Sciatic nerve (tissue), 2 donors: ENCODE results near the gene SYS1. TPM values are rescaled to one million over a fixed set of nuclear protein-coding genes. Genes with fewer than 3 reads are reported as not detected.

ENCODE experiments used
- ATAC-seq: fragments of 200-7000 bp; cut with Tn5 transposase; one replicate; pipeline ENCODE4 v1.9.1; 2020; ENCODE audit warnings: mild to moderate bottlenecking, moderate library complexity
- DNase-seq: peaks from one replicate; pipeline ENCODE4 v3.0.0-alpha.2; 2020; ENCODE audit warnings: low spot score
- intact Hi-C: fragments of 100-400 bp; cut with DNase I; formaldehyde crosslinking; loops from one replicate; pipeline ENCODE4 v1.14.2; 2022
- total RNA-seq: library from RNA; stranded (reverse); fragmentation: NEBNext Ultra II Directional; extraction: Animal tissue kit (Norgen Biotek cat#: 25700); gene quantifications from one replicate; pipeline ENCODE4 v1.2.1, GENCODE V29; 2021
- donor health status: DM: no; HTN: no; CAD: no.
- donor health status: DM: no; HTN: no; CAD: no.

SYS1 gene
- total RNA-seq, 1 donor from 2014 or later: 24.0 TPM

DNA sequence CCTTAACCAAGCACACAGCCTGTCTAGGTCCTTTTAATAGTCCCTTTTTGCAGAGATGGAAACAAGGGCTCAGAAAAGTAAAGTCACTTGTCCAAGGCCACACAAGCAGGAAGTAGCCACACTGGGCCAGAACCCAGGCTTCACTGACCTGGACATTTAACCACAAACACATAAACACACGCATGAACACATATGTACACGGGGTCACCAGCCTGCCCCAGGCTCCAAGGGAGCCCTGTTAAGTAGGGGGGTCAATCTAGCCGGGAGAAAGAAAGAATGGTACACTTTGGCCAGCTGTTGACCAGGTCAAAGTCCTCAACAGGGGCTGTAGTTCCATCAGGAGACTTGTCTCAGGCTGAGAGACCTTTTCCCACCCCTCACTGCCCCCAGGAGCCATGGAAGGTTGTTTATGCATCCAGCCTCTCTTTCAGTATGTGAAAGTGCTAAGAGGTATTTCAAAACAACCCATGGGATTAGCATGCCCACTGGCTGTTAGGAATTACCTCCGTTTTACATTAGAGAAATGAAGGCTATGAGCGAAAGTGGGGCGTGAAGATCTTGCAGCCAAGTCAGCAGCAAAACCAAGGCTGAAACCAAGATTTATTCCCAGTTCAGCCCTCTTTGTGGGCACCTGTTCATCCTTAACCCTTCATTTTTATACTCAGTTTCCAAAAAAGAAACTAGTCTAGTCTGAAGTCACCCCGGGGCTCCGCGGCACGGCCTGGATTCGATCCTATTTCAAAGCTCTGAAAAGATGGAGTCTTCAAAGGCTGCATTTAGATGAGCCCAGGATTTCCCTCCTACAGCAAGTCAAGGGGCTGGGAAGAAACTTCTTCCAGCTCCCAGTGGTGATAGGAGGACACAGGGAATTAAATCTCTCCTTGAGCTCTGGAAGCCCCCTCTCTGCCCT, 24.6 kb upstream of the SYS1 start:
- intact Hi-C loops: no loop called here
- DNase-seq (no peak), ATAC-seq (no peak)

DNA sequence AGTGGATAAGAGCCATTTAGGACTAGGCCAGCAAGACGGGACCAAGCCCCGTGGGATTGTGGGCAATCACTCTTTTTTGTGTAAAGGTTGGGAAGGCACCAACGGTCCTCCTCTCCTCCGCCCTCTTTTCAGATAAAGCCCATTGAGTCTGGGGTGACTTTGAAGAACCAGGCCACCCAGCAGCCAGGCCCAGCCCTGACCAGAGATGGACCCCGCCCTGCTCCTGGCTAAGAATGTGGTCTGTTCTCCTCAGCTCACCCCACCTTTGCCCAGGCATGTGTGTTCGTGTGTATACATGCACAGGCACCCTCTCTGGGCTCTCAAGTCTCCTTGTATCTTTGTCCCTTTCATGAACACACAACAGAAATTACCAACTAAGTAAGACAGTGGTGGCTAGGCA, 23.9 kb upstream of the SYS1 start:
- ATAC-seq (no peak), DNase-seq (no peak)
- intact Hi-C loops: no loop called here

DNA sequence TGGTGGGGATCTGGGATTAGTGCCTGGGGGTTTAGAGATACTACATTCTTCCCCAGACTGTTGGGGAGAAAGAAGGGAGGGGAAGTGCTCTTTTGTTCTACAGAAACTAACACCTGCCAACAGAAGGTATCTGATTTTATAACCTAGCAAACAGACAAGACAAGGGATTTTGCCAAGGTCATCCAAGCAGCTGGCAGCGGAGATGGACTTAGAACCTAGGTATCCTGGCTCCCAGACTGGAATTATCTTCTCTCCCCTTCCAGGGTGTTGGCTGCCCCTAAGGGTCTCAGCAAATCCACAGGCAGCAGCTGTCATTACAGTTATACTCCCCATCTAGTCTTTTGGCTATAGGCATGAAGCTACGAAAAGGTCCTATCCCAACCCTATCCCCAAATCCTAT, 23.2 kb upstream of the SYS1 start:
- DNase-seq (no peak), ATAC-seq (no peak)
- intact Hi-C loops: no loop called here

DNA sequence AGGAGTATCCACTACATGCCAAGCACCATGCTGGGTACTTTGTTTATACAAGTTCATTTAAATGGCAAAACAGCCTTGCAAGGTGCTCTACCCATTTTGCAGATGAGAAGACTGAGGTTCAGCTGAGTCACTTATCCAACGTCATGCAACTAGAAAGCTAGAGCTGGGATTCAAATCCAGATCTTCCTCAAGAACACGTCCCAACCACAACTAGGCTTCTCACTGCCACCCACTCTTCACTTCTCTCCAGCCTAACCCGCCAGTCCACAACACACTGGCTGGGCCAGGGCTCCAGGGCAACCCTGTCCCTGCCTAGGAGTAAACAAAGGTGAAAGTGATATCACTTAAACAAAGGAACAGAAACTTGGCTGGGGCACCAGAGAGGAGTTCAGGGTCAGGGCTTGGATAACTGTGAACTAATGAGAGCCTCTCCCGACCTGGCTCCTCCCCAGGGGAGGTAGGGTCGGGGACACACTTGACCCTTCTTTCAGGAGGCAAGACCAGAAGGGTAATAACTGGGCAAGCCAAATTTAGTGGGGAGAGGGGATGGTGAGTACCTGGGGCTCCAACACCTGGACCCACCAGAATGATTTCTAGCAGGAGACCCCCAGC, 22.6 kb upstream of the SYS1 start:
- ATAC-seq: no peak
- no peak for DNase-seq
- intact Hi-C loops: no loop called here

DNA sequence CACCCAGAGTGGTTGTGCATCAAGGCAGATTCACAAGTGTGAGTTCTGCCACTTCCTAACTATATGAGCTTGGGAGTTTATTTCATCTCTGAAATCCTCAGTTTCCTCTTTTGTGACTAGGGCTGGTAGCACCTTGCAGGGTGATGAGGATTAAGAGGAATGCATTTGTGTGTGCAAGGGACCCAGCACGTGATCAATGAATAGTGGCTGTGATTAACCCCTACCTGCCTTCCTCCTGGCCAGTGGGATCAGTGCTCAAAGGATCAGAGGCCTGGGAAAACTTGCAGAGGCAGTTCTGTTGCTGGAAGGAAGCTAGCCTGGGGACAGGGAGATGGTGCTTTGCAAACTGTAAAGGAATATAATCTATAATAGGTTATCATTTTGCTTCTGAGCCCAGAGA, 22.0 kb upstream of the SYS1 start:
- DNase-seq (no peak), ATAC-seq (no peak)
- intact Hi-C loops: no loop called here

DNA sequence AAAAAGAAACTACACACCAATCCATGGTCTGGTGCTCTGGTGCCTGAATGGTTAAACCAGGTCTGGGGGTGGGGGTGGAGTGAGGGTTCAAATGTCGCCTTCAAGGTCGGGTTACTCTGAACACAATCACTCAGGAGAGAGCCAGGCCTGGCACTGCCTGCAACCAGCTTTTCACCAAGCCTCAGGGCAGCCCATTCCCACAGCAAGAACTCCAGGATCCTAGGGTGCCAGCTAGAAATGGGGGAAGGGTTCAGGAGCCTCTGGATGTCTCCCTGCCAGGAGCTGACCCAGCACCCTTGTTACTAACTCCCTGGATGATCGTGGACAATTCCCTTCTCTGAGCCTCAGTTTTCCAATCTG, 21.4 kb upstream of the SYS1 start:
- ATAC-seq (no peak), DNase-seq (no peak)
- intact Hi-C loops: no loop called here

DNA sequence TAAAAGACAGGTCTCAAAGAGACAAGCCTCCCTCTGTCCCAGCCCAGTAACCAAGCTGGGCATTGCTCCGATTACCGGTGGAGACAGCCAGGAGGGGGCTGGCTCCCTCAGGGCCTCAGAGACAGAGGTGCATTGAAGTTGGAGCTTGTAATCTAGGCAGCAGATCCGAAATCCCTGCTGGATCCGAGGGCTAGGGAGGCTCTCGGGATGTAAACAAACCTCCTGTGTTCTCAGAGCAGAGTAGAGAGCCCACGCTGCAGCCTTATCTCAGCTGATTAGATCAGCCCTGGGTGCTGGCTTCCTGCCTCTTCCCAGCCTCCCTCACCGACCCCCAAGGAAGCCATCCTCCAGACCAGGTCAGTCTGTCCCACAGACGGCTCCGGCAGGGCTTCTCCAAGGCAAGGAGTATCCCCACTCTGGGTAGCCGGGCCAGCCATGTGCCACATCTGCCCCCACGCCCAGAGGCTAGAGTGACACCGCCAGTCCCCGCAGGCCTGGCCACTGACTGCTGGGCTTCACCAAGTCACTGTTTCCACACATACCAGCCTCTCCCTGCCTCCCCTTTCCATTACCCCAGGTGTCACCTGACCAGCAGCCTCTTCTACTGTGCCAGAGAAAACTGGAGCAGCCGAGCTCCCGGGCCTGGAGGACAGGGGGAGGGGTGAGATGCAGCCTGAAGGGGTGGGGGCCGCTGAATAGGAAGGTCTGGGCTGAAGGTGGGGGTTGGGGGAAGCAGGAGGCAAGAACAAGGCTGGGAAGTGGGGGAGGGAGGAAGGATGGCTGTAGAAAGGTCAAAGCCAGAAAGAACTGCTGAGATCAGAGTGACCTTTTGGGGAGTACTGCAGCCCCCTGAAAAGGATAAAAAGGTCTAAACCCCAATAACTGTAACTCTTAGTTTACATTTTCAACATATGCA, 20.8 kb upstream of the SYS1 start:
- DNase-seq (no peak), ATAC-seq (peak; percentile 65)
- intact Hi-C loops: no loop called here

DNA sequence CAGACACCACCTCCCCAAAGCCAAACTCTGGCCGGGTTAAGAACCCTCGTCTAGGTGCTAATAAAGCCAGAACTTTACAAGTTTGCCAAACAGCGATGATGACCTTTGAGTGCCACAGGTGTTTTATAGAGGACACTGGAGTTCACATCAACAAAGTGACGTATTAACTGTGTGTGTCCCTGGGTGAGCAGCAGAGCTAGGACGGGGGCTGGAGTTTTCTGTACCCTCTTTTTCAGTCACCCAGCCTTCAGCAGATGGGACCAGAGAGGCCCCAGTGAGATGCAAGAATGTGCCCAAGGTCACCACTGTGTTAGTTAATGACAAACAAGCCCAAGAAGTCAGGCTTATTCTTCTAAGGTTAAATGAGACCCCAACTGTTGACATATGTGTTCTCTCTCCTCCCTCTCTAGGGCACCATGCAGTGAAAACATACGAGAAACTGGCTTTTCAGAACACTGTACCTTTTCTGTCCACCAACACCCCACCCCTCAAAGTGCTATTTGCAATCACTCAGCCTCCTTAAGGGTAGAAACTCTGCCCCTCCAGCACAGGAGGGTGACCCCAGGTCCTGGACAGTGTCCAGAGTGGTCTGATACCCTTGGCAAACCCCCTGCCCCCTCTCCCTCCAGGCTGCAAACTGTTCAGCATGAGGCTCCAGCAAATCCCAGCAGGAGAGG, 20.0 kb upstream of the SYS1 start:
- intact Hi-C loops: no loop called here
- no peak for ATAC-seq
- no peak for DNase-seq

DNA sequence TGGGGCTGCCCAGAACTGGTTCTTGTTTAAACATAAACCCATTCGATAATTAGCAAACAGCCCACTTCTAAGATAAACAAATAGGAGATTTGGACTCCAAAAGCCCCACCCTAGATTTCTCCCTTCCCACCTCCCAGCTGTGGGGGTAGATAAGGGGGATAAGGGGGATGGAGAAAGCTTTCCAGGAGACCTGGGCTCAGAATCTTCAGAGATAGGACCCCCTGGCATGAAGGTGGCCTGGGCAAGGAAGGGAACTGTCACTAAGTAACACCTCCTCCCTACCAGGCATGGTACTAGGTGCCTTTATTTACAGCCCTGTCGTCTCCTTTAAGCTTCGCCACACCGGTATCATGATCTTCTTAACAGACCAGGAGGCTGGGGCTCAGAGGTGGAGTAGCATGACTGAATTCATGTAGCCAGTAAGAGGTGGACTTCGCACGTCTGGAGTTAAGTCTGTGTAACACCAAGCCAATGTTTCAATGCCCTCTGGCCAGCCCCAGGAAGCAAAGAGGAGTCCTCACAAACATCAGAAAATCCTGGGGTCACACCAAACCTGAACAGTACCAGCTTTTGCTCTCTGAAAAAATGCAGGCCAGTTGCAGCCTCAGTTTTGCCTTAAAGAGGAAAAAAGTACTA, 19.3 kb upstream of the SYS1 start:
- DNase-seq (no peak), ATAC-seq (no peak)
- intact Hi-C loops: no loop called here

DNA sequence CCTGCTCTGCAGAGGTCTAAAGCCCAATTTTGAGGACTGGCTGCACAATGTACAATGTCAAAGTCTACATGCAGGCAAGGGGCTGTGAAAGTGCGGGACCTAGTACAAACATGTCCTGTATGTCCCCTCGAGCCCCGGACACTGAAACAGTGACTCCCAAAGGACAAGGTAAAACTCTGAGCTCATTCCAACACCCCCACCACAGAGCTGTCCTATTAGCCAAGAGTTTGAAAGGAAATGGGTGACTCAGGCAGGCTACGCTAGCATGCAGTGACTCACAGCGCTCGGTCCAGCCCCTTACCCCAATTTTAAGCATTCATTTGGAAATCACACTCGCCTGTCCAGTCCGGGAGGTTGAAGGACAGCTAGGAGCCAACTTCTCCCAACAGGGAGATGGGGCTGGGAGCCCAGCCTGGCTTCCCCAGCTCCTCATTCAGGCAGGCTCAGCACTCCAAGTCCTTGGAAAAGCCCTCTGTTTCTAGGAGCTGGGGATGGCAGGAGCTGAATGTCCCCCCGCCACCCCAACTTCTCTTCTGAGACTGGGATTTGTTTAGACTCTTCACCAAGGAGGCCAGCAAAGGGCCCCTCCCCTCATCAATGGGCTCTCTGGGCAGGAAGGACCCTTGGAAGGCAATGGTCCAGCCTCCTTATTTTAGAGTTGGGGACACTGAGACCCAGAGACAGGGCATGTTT, 18.6 kb upstream of the SYS1 start:
- DNase-seq (no peak), ATAC-seq (peak; percentile 35)
- intact Hi-C loops: no loop called here

DNA sequence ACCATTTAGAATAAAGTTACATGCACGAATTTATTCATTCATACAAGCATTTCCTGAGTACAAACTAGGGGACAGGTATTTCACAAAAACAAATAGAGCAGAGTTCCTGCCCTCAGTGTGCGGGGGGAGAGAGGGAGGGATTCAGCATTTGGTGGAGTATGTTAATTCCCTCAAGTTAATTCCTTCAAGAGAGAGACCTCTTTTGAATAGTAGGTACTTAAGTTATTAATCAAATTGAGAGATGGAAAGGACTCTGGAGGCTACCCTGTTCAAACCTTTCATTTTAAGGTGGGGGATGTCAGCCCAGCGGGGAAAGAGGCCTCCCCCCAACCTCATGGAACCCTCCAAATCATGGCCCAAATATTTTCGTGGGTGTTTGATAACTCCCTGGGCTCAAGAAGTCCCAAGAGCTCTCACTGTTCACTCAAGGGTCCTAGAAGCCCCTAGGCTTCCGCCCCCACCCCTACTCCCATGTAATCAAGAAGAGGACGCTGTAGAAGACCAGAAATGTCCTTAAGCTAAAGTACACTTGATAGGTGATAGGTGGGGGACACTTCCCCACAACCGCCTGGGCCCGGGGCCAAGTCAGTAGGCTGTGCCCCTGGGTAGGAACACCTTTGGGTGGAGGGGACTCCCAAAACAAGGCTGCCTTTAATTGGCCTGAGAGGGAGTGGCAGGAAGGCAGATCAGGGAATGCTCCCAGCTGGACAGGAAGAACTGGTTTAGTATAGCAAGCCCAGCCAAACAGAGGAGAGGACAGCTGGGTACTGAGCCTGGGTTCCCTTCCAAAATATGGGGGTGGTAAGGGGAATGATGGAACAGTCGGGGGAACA, 17.6 kb upstream of the SYS1 start:
- ATAC-seq (no peak), DNase-seq (no peak)
- intact Hi-C loops: no loop called here

DNA sequence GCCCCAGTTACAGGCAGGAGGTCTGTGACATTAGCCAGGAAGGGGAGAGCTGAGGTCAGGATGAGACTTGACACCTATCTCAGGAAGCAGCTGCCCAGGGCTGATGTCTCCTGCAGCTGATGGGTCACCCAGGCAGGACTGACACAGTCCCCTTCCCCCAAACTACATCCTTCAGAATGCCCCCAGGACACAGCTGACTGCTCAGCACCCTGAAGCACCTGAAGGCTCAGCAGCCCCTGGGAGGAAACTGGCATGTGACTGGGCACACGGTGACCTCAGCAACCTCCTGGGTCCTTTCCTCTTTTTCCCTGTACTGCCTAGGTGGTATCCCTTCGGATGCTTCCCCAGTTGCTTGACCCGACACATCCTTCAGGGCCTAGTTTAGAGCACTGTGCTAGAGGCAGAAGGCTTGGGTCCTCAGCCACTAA, 16.7 kb upstream of the SYS1 start:
- intact Hi-C loops: no loop called here

DNA sequence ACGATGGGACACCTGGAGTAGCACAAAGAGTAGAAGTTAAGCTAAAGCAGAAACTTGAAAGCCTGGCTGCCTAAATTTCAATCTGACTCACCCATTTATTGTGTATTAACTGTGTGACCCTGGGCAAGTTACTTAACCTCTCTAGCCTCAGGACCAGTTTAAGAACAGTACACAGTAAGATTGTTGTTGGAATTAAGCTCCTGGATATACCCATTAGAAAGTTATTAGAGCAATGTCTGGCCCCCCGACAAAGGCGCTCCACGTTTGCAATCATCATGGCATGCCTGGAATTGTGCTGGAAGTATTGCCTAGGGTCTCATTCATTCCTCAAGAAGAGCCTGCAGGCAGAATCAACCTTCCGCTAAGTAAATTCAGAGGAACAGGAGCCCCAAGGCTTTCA, 16.1 kb upstream of the SYS1 start:
- ATAC-seq (no peak), DNase-seq (no peak)
- intact Hi-C loops: no loop called here

More for the DNA sequence above, 16.7 kb upstream of the SYS1 start:
- no peak for DNase-seq
- no peak for ATAC-seq

DNA sequence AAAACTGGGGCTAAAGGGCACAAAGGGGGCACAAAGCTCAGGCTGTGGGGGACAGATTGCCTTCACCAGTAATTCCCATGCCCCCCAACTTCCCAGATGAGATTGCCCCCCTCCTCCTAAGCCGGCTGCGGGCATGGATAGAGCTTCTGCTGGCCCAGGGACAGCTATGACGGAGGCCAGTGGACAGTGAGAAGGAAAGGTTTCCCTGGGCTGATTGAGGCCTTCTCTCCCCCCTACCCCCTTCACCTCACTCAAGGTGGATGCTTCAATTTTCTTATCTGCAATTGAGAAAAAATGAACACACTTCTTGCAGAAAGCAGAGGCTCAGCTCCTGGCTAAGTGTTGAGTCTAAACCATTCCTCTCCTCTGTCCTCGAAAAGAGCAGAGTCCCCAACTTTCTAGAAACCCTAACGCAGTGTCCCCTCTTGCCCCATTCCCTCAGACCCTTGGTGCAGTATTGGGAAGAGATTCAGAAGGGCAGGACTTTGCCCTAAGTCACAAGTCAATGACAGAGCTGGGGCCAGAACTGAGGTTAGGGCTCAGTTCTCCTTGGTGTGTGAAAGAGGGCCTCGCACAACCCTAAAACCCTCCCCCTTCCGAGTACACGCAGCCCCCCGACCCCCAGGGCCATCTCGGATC, 15.5 kb upstream of the SYS1 start:
- ATAC-seq (peak; percentile 57), DNase-seq (no peak)
- intact Hi-C loops: no loop called here

DNA sequence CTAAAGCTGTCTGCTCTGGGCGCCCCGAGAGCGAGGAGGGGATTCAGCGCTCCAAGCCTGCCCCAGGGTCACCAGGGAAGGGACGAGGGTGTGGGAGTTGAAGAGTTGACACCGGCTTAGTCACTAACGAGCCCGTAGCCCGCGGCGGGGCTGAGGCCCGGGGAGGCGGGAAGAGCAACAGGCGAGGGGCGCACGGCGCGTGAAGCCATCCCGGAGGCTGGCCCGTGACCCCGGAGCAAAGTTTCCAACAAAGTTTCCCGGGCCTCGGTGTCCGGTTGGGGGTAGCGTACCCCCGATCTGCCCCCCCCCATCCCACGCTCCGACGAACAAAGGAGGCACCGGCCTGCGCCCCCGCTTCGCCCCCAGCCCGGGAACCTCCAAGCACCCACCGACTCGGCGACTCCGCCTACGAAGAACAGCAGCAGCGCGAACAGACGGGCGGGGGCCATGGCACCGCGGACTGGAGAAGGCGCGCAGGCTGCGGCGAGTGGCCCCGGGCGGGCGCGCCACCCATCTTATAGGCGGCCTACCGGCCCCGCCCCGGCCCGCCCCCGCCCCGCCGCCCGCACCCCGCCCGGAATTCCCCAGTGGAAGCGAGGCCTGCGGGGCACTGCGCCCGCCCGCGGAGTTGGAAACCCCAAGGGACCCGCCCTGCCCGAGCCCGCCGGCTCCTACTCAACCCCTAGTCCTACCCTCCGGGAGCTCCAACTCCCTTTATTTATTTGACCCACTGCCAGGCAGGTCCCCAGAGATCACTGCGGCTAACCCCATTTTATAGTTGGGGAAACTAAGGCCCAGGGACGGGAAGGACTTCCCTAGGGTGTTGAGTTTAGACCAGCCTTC, 14.8 kb upstream of the SYS1 start, which contains the start of gene SDC4:
Gene SDC4, minus strand, starts transcription at position 489 of the 843 bp plus-strand sequence. Its CDS starts 40 bp downstream, at position 449.
- intact Hi-C loops: no loop called here

DNA sequence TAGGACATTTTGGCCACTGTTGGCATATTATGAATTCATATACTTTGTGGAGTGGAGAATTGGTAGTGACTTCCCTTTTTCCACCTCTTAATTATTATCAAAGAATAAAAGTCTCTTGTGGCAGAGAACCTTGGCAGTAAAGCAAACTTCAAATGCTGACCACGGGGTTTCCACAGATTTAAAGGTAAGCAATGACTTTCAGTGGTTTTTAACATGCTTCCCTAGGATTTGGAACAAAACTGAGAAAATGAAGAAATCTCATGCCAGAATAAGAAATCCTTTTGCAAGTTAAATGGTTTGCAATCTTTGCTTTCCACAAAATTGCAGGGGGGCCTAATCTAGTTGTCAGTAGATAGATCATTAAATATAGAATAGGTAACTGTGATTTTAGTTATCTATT, 12.7 kb upstream of the SYS1 start:
- no peak for DNase-seq
- no peak for ATAC-seq
- intact Hi-C loops: no loop called here

More for the DNA sequence above, 14.8 kb upstream of the SYS1 start, which contains the start of gene SDC4:
- DNase-seq: peak; percentile 79
- ATAC-seq: peak; percentile 85
